T-cell (primary cell): ENCODE data around the gene SP2. TPM values are rescaled to one million over a fixed set of nuclear protein-coding genes. Genes with fewer than 3 reads are reported as not detected.

Source experiments
- ATAC-seq, 4 experiments: fragments of 200-7000 bp in 3 of 4; fragments of 150-1000 bp in 1 of 4; cut with Tn5 transposase; replicated peaks in 1 of 4; 1 replicate in 3 of 4; 2 replicates in 1 of 4; pipeline ENCODE4 v1.10.0; 2021; ENCODE audit warnings: moderate library complexity in 3 of 4, mild to moderate bottlenecking in 2 of 4, moderate number of reproducible peaks in 1 of 4
- CTCF ChIA-PET, 2 donors: fragments of 300-600 bp; sonication (Branson Sonifier 250); formaldehyde crosslinking; loops; one replicate each; lab custom pipeline; 2022; ENCODE audit warnings: antibody characterized with exemption in 2 of 2; lab: Charles Lee
- POLR2A ChIA-PET, 2 donors: fragments of 300-600 bp; sonication (Branson Sonifier 250); formaldehyde crosslinking; loops; one replicate each; lab custom pipeline; 2022; ENCODE audit warnings: antibody characterized with exemption in 2 of 2; lab: Charles Lee
- DNase-seq, 35 experiments: peaks; one replicate each; pipeline versions ENCODE4 v3.0.0 to v3.0.0-alpha.2; 2013 to 2023
- H3K27ac ChIP-seq: one replicate; pipeline ENCODE4 v1.5.1; 2013; ENCODE audit warnings: low read length
- H3K27me3 ChIP-seq, 2 experiments: replicated peaks in 1 of 2; 1 replicate in 1 of 2; 2 replicates in 1 of 2; pipeline versions ENCODE4 v1.6.1 to v1.7.0; 2013; ENCODE audit warnings: low read length in 1 of 2, mixed read lengths in 1 of 2; ENCODE audit not compliant: control insufficient read depth in 2 of 2, insufficient read depth in 2 of 2; ENCODE audit errors: extremely low read depth in 1 of 2
- H3K36me3 ChIP-seq, 2 donors: 1 replicate in 1 of 2; 2 replicates in 1 of 2; pipeline versions ENCODE4 v1.6.1 to v1.7.0; 2013; ENCODE audit warnings: low read length in 1 of 2; ENCODE audit not compliant: control insufficient read depth in 2 of 2, insufficient read depth in 1 of 2; ENCODE audit errors: extremely low read depth in 1 of 2
- H3K4me1 ChIP-seq, 2 experiments: 1 replicate in 1 of 2; 2 replicates in 1 of 2; pipeline versions ENCODE4 v1.6.1 to v1.7.0; 2013; ENCODE audit warnings: low read length in 2 of 2, mixed read lengths in 1 of 2; ENCODE audit not compliant: insufficient read depth in 2 of 2, control insufficient read depth in 1 of 2; ENCODE audit errors: extremely low read depth in 1 of 2
- H3K4me3 ChIP-seq, 2 donors: 1 replicate in 1 of 2; 2 replicates in 1 of 2; pipeline versions ENCODE4 v1.5.1 to v1.7.0; 2013; ENCODE audit warnings: mild to moderate bottlenecking in 2 of 2, low read length in 1 of 2, moderate library complexity in 1 of 2; ENCODE audit not compliant: control insufficient read depth in 1 of 2; ENCODE audit errors: extremely low read depth in 1 of 2
- H3K9me3 ChIP-seq: 2 replicates; pipeline ENCODE4 v1.7.0; 2013
- H3K27ac Mint-ChIP-seq, 2 donors: one replicate each; pipeline ENCODE4 v1.8.0; 2020 to 2021; ENCODE audit warnings: mild to moderate bottlenecking in 2 of 2, mixed read lengths in 2 of 2
- H3K27me3 Mint-ChIP-seq, 2 donors: one replicate each; pipeline ENCODE4 v1.8.0; 2021 to 2022; ENCODE audit warnings: mixed read lengths in 2 of 2
- H3K36me3 Mint-ChIP-seq: one replicate; pipeline ENCODE4 v1.8.0; 2021; ENCODE audit warnings: mixed read lengths
- H3K4me1 Mint-ChIP-seq, 3 donors: one replicate each; pipeline ENCODE4 v1.8.0; 2020 to 2022; ENCODE audit warnings: mixed read lengths in 3 of 3, mild to moderate bottlenecking in 1 of 3
- H3K4me3 Mint-ChIP-seq, 3 donors: one replicate each; pipeline ENCODE4 v1.8.0; 2020 to 2022; ENCODE audit warnings: mild to moderate bottlenecking in 3 of 3, mixed read lengths in 3 of 3, moderate library complexity in 3 of 3
- H3K9me3 Mint-ChIP-seq, 3 donors: one replicate each; pipeline ENCODE4 v1.8.0; 2020 to 2022; ENCODE audit warnings: mixed read lengths in 3 of 3
- WGBS: methylation state at CpG from one replicate; pipeline ENCODE4 v1.1.5; 2013; ENCODE audit warnings: missing lambda C conversion rate; ENCODE audit not compliant: insufficient coverage; 5-methylcytosine and 5-hydroxymethylcytosine counted together
- total RNA-seq, 35 experiments: library from RNA in 6 of 35; stranded (reverse) in 6 of 35; fragments of 120-200 nt in 1 of 35; gene quantifications; one replicate each; pipeline versions ENCODE4 v1.2.1 to v1.2.4 and lab custom pipeline; 2013 to 2026

SP2 gene
- total RNA-seq, 5 donors from 2014 or later (not counting 1 experiment from before 2014, with no cell fraction given), result 27.1 to 41.6 (median 32.8) TPM

DNA sequence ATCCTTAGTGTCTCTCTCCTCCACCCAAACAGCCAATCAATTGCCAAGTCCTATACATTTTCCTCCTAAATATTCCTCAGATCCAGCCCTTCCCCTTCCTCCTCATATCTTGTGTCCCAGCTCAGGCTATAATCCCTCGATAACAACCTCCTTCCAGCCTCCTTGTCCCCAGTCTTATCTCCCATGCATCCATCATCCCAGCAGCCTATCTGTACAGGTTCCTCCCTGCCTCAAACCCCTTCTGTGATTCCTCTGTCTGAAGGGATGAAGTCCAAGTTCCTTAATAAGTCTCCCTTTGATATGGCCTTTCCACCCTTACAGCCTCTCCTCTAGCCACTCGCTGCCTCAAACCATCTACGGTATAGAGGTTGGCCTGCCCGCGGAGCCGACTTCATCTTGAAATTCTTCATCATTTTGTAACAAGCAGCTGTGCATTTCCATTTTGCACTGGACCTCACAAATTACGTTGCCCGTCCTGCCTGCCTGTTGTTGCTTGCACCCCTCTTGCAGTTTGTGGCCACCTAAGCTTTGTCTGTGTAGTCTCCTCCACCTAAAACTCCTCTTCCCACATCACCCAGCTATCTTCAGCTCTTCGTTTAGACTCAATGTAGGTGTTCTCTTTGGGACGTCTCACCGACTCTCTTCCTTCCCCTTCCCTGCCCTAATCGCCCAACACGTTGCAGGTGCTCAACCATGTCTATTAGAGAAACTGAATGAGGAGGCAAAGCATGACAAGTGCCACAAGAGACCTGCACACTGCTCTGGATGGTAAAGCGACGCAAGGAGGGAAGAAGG lies 74.1 kb downstream of the SP2 start:
- peaks cover 0 to 7% of the 10 kb centered on the region in 2 experiments for H3K27me3 ChIP-seq
- H3K27ac Mint-ChIP-seq, result peak overlapping the region; percentile 77
- peak overlapping the region; percentile 54 to 63 for H3K4me3 ChIP-seq
- peaks cover 3 to 15% of the 10 kb centered on the region in 2 donors for H3K36me3 ChIP-seq
- H3K4me1 ChIP-seq, result peaks cover 2 to 25% of the 10 kb centered on the region in 2 experiments
- no peak for ATAC-seq
- WGBS, result 60% methylated on average over 13 of the region's 15 CpGs
- H3K27ac ChIP-seq, result peak overlapping the region; percentile 16
- H3K9me3 ChIP-seq, result no peaks in the 10 kb centered on the region
- H3K4me1 Mint-ChIP-seq, result peaks cover 28 to 36% (median 32%) of the 10 kb centered on the region in 3 donors
- DNase-seq, result no peak
- no peaks in the 10 kb centered on the region for H3K27me3 Mint-ChIP-seq
- peaks cover 15% of the 10 kb centered on the region for H3K36me3 Mint-ChIP-seq
- CTCF ChIA-PET, result interaction anchor here (0.5 to 3.1 kb wide), 18 partner anchors 9 to 1258 kb away, joined by 3 to 59 read pairs (median 4); partner anchors contain the start of genes KPNB1 (in 1 of the 2), PNPO (in 1 of the 2), SCRN2 (in 1 of the 2) and SNX11 (in 1 of the 2)
- no peaks in the 10 kb centered on the region for H3K9me3 Mint-ChIP-seq
- peak overlapping the region; percentile 95 to 99 (median 96) for H3K4me3 Mint-ChIP-seq
- POLR2A ChIA-PET, result interaction anchor here (0.5 to 1.2 kb wide), 4 partner anchors 23 to 83 kb away, joined by 3 to 5 read pairs (median 4); no protein-coding TSS in a partner anchor

DNA sequence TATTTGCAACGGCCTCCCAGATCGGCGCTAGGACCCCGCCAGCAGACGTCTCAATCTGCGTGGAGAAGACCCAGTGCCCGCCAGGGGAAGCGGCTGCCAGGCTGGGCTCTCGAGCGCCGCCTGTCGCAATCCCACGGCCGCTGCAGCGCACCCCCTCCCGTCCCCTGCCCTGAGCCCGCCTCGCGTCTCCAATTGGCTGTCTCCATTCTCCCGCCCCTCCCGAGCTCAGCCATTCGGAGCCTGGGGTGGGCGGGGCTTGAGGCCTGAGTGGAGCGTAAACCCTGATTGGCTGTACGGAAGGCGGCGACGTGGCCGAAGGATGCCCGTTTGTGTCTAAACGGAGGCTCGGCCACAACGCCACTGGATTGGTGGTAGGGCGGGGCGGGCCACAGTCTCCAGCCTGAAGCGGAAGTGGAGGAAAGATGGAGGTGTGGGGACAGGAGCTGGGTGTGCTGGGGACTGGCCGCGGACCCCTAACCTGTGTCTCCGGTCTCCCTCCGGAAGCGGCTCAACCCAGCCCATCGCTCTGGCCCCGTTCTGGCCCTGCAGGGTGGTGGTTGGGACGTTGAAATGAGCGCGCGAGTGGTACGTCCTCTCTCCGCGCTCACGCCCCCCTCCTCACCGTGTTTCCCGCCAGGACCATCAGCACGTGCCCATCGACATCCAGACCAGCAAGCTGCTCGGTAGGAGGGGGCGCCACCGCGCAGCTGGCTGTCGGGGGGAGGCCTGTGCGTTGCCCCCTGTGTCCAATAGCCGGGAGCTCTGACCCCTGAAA lies 74.9 kb downstream of the SP2 start, which contains the start of gene CDK5RAP3:
Gene CDK5RAP3 (plus strand): TSS at position 389 of the 775 bp plus-strand sequence. CDS start 34 bp downstream, at position 423.
- Mint-ChIP-seq H3K27me3 (no peaks in the 10 kb centered on the region), H3K9me3 (no peaks in the 10 kb centered on the region), H3K27ac (peak within 1 kb of the TSS; percentile 77), H3K36me3 (peaks cover 22% of the 10 kb centered on the region), H3K4me3 (peak within 1 kb of the TSS; percentile 95 to 99 (median 96)), H3K4me1 (peaks cover 28 to 36% (median 32%) of the 10 kb centered on the region in 3 donors)
- POLR2A ChIA-PET, result interaction anchor here (0.6 to 1.2 kb wide), 5 partner anchors 24 to 653 kb away, joined by 3 to 6 read pairs (median 4); no protein-coding TSS in a partner anchor
- peak; percentile 98 to 99 (median 99) for ATAC-seq
- peak within 1 kb of the TSS; percentile 19 for H3K27ac ChIP-seq
- CTCF ChIA-PET, result interaction anchor here (0.5 to 3.1 kb wide), 20 partner anchors 8 to 1258 kb away, joined by 3 to 59 read pairs (median 4); partner anchors contain the start of genes KPNB1 (in 1 of the 2), PNPO (in 1 of the 2), SCRN2 (in 1 of the 2) and SNX11 (in 1 of the 2)
- peak within 1 kb of the TSS; percentile 63 to 75 for H3K4me3 ChIP-seq
- peaks cover 2 to 25% of the 10 kb centered on the region in 2 experiments for H3K4me1 ChIP-seq
- H3K36me3 ChIP-seq, result peaks cover 3 to 23% of the 10 kb centered on the region in 2 donors
- H3K9me3 ChIP-seq, result no peaks in the 10 kb centered on the region
- DNase-seq, result peak; percentile 93 to 99 (median 96)
- WGBS, result under 1% methylated on average over 50 of the region's 62 CpGs
- H3K27me3 ChIP-seq, result peaks cover 0 to 7% of the 10 kb centered on the region in 2 experiments

DNA sequence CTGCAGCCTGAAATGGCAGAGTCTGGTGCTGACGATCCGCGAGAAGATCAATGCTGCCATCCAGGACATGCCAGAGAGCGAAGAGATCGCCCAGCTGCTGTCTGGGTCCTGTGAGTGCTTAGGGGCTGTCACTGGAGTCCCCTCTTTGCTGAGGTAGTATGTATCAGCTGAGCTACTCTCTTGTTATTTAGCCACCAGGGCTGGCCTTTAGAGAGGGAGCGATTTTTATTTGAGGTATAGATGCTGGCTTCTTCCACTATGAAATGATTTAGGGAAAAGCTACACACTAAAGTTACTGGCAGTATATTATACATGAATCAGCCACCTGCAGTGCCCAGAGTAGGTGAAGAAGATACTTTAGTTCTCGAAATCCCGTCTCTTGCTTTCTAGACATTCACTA lies 77.5 kb downstream of the SP2 start:
- CTCF ChIA-PET, result interaction anchor here in 1 of 2 donors (0.5 kb wide), 1 partner anchor 81 kb away, joined by 4 read pairs; no protein-coding TSS in a partner anchor
- no peaks in the 10 kb centered on the region for H3K9me3 Mint-ChIP-seq
- no peak overlapping the region for H3K27ac Mint-ChIP-seq

DNA sequence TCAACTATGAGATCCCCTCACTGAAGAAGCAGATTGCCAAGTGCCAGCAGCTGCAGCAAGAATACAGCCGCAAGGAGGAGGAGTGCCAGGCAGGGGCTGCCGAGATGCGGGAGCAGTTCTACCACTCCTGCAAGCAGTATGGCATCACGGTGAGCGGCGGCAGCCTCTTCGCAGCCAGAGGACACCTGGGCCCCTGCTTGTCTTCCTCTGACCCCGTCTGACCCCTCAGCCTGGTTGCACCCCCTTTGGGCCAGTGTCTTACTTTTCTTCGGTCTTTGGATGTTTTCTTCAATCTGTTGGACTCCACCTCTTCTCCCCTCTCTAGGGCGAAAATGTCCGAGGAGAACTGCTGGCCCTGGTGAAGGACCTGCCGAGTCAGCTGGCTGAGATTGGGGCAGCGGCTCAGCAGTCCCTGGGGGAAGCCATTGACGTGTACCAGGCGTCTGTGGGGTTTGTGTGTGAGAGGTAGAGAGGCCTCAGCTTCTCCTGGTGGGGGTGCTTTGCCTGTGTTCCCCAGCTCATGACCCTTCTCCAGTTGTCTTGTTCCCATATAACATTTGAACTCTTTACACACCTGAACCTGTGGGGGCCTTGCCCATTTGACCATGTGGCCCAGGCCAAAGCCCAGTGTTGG lies 79.3 kb downstream of the SP2 start:
- ChIA-PET CTCF (no interaction called here), POLR2A (no interaction called here)
- Mint-ChIP-seq H3K9me3 (no peaks in the 10 kb centered on the region), H3K4me3 (no peak overlapping the region), H3K27ac (peak overlapping the region in 1 of 2 donors; percentile 48), H3K4me1 (peaks cover 20 to 28% (median 24%) of the 10 kb centered on the region in 3 donors), H3K36me3 (peaks cover 48% of the 10 kb centered on the region), H3K27me3 (no peaks in the 10 kb centered on the region)
- Histone ChIP-seq H3K4me1 (peaks cover 2 to 18% of the 10 kb centered on the region in 2 experiments), H3K4me3 (no peak overlapping the region), H3K36me3 (peaks cover 12 to 58% of the 10 kb centered on the region in 2 donors), H3K27me3 (no peaks in the 10 kb centered on the region), H3K9me3 (no peaks in the 10 kb centered on the region), H3K27ac (no peak overlapping the region)
- ATAC-seq, result no peak
- no peak for DNase-seq
- WGBS, result 90% methylated on average over 8 of the region's 15 CpGs

More for the DNA sequence above, 77.5 kb downstream of the SP2 start:
- Mint-ChIP-seq H3K4me3 (peak overlapping the region in 1 of 3 donors; percentile 21), H3K4me1 (peaks cover 28 to 36% (median 32%) of the 10 kb centered on the region in 3 donors), H3K27me3 (no peaks in the 10 kb centered on the region), H3K36me3 (peaks cover 34% of the 10 kb centered on the region)
- no peaks in the 10 kb centered on the region for H3K27me3 ChIP-seq
- 100% methylated on average over 4 of the region's 8 CpGs for WGBS
- DNase-seq (no peak), ATAC-seq (no peak)
- H3K4me3 ChIP-seq, result no peak overlapping the region
- peaks cover 2 to 25% of the 10 kb centered on the region in 2 experiments for H3K4me1 ChIP-seq
- H3K9me3 ChIP-seq, result no peaks in the 10 kb centered on the region
- POLR2A ChIA-PET, result no interaction called here
- H3K36me3 ChIP-seq, result peaks cover 7 to 41% of the 10 kb centered on the region in 2 donors
- no peak overlapping the region for H3K27ac ChIP-seq

DNA sequence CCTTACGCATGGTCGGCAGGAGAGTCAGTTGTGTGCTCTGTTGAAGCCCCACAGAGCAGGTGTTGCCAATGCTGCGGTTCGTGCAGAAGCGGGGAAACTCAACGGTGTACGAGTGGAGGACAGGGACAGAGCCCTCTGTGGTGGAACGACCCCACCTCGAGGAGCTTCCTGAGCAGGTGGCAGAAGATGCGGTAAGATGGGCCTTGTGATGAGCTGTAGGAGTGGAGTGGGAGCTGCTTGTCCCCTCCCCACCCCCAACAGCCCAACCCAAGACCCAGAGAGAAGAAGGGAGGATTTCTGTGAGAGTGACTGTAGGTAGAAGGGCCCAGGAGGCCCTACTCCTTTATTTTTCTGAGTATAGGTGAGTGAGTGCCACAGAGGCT lies 79.8 kb downstream of the SP2 start:
- no peak overlapping the region for H3K27ac ChIP-seq
- peaks cover 0 to 18% of the 10 kb centered on the region in 2 experiments for H3K4me1 ChIP-seq
- peaks cover 15 to 27% (median 21%) of the 10 kb centered on the region in 3 donors for H3K4me1 Mint-ChIP-seq
- ChIA-PET CTCF (interaction anchor here in 1 of 2 donors (0.7 kb wide), 1 partner anchor 99 kb away, joined by 3 read pairs; no protein-coding TSS in a partner anchor), POLR2A (no interaction called here)
- DNase-seq (no peak), ATAC-seq (no peak)
- WGBS, result 78% methylated on average over 7 of the region's 10 CpGs
- H3K4me3 Mint-ChIP-seq, result no peak overlapping the region
- H3K27ac Mint-ChIP-seq, result no peak overlapping the region
- H3K9me3 Mint-ChIP-seq, result no peaks in the 10 kb centered on the region
- H3K9me3 ChIP-seq, result no peaks in the 10 kb centered on the region
- H3K27me3 Mint-ChIP-seq, result no peaks in the 10 kb centered on the region
- peaks cover 53% of the 10 kb centered on the region for H3K36me3 Mint-ChIP-seq
- H3K36me3 ChIP-seq, result peaks cover 12 to 63% of the 10 kb centered on the region in 2 donors
- H3K27me3 ChIP-seq, result no peaks in the 10 kb centered on the region
- no peak overlapping the region for H3K4me3 ChIP-seq
